Transverse colon (tissue), 3 donors: ENCODE measurements around the gene MB21D2.

Experiments used
- POLR2A ChIP-seq: fragments of 450-650 bp; IDR thresholded peaks from one replicate; pipeline ENCODE4 v1.6.1; 2016; ENCODE audit warnings: antibody characterized with exemption, mild to moderate bottlenecking, moderate library complexity
- TF ChIP-seq, protein P1 (sequence below), 5 experiments: fragments of 200-600 bp in 3 of 5; fragments of 450-650 bp in 2 of 5; sonication (generic) in 3 of 5; IDR thresholded peaks; 1 replicate in 2 of 5; 2 replicates in 3 of 5; pipeline ENCODE4 v1.5.1; 2016 to 2017; ENCODE audit warnings: antibody characterized with exemption in 5 of 5, inconsistent platforms in 3 of 5, mild to moderate bottlenecking in 2 of 5, moderate library complexity in 1 of 5

DNA sequence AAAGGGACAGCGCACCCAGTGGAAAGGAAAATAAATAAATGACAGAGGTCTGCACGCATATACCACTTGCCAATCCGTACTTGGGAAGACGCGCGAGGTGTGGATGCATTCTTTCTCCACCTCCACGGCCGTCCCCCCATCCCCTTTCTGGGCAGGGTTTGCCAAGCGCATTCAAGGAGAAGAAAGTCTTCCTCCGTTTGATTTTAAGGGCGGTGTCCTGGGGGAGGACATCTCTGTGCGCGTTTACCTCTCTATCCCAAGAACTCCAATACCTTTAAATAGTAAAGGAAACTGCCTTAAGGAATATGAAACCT, 576 bp upstream of the MB21D2 start:
- TF ChIP-seq, protein P1, sequence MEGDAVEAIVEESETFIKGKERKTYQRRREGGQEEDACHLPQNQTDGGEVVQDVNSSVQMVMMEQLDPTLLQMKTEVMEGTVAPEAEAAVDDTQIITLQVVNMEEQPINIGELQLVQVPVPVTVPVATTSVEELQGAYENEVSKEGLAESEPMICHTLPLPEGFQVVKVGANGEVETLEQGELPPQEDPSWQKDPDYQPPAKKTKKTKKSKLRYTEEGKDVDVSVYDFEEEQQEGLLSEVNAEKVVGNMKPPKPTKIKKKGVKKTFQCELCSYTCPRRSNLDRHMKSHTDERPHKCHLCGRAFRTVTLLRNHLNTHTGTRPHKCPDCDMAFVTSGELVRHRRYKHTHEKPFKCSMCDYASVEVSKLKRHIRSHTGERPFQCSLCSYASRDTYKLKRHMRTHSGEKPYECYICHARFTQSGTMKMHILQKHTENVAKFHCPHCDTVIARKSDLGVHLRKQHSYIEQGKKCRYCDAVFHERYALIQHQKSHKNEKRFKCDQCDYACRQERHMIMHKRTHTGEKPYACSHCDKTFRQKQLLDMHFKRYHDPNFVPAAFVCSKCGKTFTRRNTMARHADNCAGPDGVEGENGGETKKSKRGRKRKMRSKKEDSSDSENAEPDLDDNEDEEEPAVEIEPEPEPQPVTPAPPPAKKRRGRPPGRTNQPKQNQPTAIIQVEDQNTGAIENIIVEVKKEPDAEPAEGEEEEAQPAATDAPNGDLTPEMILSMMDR (IDR thresholded peaks at IDR 0.05) = peak in 2 of 5 experiments; percentile 8 to 24
- no peak for TF ChIP-seq POLR2A
